Parathyroid adenoma (tissue), 2 donors: ENCODE results near the gene UGT3A1.
"Not testable (repeated sequence)": the region's sequence is repeated elsewhere in the genome, so short reads cannot be mapped to it uniquely, and the experiment has no call there.

Source experiments
- H2AFZ ChIP-seq: fragments of 300-600 bp; sonication (generic); one replicate; pipeline ENCODE4 v1.7.0; 2017; ENCODE audit warnings: antibody characterized with exemption, mild to moderate bottlenecking
- H3K27ac ChIP-seq: fragments of 300-600 bp; sonication (generic); one replicate; pipeline ENCODE4 v1.7.0; 2017
- H3K27me3 ChIP-seq: fragments of 300-600 bp; sonication (generic); one replicate; pipeline ENCODE4 v1.7.0; 2017; ENCODE audit warnings: low read length; ENCODE audit not compliant: control insufficient read depth, insufficient read depth
- H3K36me3 ChIP-seq: fragments of 300-600 bp; sonication (generic); one replicate; pipeline ENCODE4 v1.7.0; 2017; ENCODE audit warnings: low read length; ENCODE audit not compliant: control insufficient read depth, insufficient read depth
- H3K4me1 ChIP-seq: fragments of 300-600 bp; sonication (generic); one replicate; pipeline ENCODE4 v1.7.0; 2017; ENCODE audit warnings: control low read depth
- H3K4me2 ChIP-seq: fragments of 300-600 bp; sonication (generic); one replicate; pipeline ENCODE4 v1.7.0; 2017; ENCODE audit warnings: low read length
- H3K4me3 ChIP-seq: fragments of 300-600 bp; sonication (generic); one replicate; pipeline ENCODE4 v1.7.0; 2017; ENCODE audit warnings: low read depth, low read length
- H3K79me2 ChIP-seq: fragments of 300-600 bp; sonication (generic); one replicate; pipeline ENCODE4 v1.7.0; 2017; ENCODE audit warnings: control low read depth
- H3K9ac ChIP-seq: fragments of 300-600 bp; sonication (generic); one replicate; pipeline ENCODE4 v1.7.0; 2017; ENCODE audit warnings: mild to moderate bottlenecking
- H3K9me3 ChIP-seq: fragments of 300-600 bp; sonication (generic); one replicate; pipeline ENCODE4 v1.7.0; 2017; ENCODE audit warnings: low read length; ENCODE audit not compliant: control insufficient read depth
- TF ChIP-seq, protein P1 (sequence below): fragments of 300-600 bp; sonication (generic); IDR thresholded peaks from one replicate; pipeline ENCODE4 v1.7.0; 2017; ENCODE audit warnings: antibody characterized with exemption, mild to moderate bottlenecking
- donor health status: primary hyperparathyroidism.

UGT3A1 gene

DNA sequence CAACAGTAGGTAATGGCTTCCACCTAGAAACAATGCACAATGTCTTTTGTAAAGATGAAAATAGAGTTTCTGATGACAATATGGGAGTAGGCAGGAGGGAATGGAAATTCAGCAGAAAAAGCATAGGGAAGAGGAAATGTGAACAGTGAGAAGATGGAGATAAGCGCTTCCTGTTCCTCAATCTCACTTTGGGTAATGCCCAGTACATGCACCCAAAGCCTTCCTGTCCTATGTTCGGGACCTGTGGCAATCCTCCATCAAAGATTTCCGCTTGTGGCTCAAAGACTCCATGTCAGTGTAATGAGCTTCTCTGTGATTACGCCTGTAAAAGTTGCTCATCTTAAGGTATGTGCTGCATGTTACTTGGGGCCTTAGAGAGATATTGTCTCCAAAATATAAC, 2.7 kb downstream of the UGT3A1 start:
- Histone ChIP-seq H3K4me3 (no peak overlapping the region), H3K27ac (no peak overlapping the region), H3K79me2 (no peaks in the 10 kb centered on the region), H2AFZ (no peak overlapping the region), H3K9me3 (no peaks in the 10 kb centered on the region), H3K9ac (no peak overlapping the region), H3K36me3 (no peaks in the 10 kb centered on the region), H3K4me2 (no peak overlapping the region), H3K27me3 (no peaks in the 10 kb centered on the region), H3K4me1 (no peaks in the 10 kb centered on the region)
- TF ChIP-seq, protein P1, sequence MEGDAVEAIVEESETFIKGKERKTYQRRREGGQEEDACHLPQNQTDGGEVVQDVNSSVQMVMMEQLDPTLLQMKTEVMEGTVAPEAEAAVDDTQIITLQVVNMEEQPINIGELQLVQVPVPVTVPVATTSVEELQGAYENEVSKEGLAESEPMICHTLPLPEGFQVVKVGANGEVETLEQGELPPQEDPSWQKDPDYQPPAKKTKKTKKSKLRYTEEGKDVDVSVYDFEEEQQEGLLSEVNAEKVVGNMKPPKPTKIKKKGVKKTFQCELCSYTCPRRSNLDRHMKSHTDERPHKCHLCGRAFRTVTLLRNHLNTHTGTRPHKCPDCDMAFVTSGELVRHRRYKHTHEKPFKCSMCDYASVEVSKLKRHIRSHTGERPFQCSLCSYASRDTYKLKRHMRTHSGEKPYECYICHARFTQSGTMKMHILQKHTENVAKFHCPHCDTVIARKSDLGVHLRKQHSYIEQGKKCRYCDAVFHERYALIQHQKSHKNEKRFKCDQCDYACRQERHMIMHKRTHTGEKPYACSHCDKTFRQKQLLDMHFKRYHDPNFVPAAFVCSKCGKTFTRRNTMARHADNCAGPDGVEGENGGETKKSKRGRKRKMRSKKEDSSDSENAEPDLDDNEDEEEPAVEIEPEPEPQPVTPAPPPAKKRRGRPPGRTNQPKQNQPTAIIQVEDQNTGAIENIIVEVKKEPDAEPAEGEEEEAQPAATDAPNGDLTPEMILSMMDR, result no peak

DNA sequence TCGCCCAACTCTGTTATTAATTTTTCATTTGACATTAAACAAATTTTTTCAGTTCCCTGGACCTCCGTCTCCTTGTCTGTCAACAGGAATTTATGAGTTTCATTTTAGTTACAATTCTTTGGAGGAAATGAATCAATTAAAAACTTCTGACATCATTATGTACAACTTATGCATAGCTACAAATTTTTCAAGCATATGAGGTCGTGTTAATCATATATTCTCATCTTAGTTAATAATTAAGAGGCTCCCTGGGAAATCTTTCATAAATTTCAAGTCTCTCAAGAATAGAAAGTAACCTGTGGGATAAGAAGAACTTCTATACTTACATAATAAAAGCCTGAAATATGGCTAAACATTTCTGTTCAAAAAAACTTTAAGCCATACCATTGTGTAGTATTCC, 3.4 kb downstream of the UGT3A1 start:
- Histone ChIP-seq H2AFZ (no peak overlapping the region), H3K4me2 (no peak overlapping the region), H3K27ac (no peak overlapping the region), H3K4me3 (no peak overlapping the region), H3K36me3 (no peaks in the 10 kb centered on the region), H3K27me3 (no peaks in the 10 kb centered on the region), H3K9ac (no peak overlapping the region), H3K4me1 (no peaks in the 10 kb centered on the region), H3K79me2 (no peaks in the 10 kb centered on the region), H3K9me3 (no peaks in the 10 kb centered on the region)
- TF ChIP-seq, protein P1, result no peak

- no peaks in the 10 kb centered on the region for H3K9me3 ChIP-seq
- no peaks in the 10 kb centered on the region for H3K36me3 ChIP-seq
- H3K4me3 ChIP-seq, result no peak overlapping the region
- no peak overlapping the region for H3K27ac ChIP-seq
- H3K79me2 ChIP-seq, result no peaks in the 10 kb centered on the region
- H3K9ac ChIP-seq, result no peak overlapping the region
- no peaks in the 10 kb centered on the region for H3K27me3 ChIP-seq
- H3K4me2 ChIP-seq, result no peak overlapping the region
- no peaks in the 10 kb centered on the region for H3K4me1 ChIP-seq
- no peak overlapping the region for H2AFZ ChIP-seq
- TF ChIP-seq, protein P1, result no peak
Observed at GRCh38 chr5:35979715-35980114, 11.5 kb downstream of the UGT3A1 start.

GRCh38 chr5:35976859-35977258, 14.3 kb downstream of the UGT3A1 start:
- H2AFZ ChIP-seq, H3K9ac ChIP-seq, H3K79me2 ChIP-seq, H3K36me3 ChIP-seq, H3K27me3 ChIP-seq, H3K4me1 ChIP-seq, H3K4me3 ChIP-seq, H3K9me3 ChIP-seq, H3K4me2 ChIP-seq, H3K27ac ChIP-seq: not testable (repeated sequence)

GRCh38 chr5:35974570-35974969, 16.6 kb downstream of the UGT3A1 start:
- no peaks in the 10 kb centered on the region for H3K27me3 ChIP-seq
- no peak overlapping the region for H3K4me2 ChIP-seq
- no peaks in the 10 kb centered on the region for H3K9me3 ChIP-seq
- no peaks in the 10 kb centered on the region for H3K4me1 ChIP-seq
- H3K9ac ChIP-seq, result no peak overlapping the region
- no peaks in the 10 kb centered on the region for H3K36me3 ChIP-seq
- TF ChIP-seq, protein P1, result no peak
- no peaks in the 10 kb centered on the region for H3K79me2 ChIP-seq
- no peak overlapping the region for H2AFZ ChIP-seq
- no peak overlapping the region for H3K27ac ChIP-seq
- H3K4me3 ChIP-seq, result no peak overlapping the region
